Body of pancreas (tissue), 4 donors: ENCODE data around the gene PAPPA.

Experiments used
- CTCF ChIP-seq, 7 experiments: fragments of 450-650 bp in 4 of 7; fragments of 200-600 bp in 3 of 7; sonication (generic) in 3 of 7; IDR thresholded peaks; one replicate each; pipeline ENCODE4 v1.5.1; 2016 to 2019; ENCODE audit warnings: antibody characterized with exemption in 7 of 7
- POLR2A ChIP-seq, 3 donors: fragments of 450-650 bp; IDR thresholded peaks; one replicate each; pipeline ENCODE4 v1.6.1; 2016; ENCODE audit warnings: antibody characterized with exemption in 3 of 3, mild to moderate bottlenecking in 2 of 3

GRCh38 chr9:116432051-116432450 is 278.5 kb downstream of the PAPPA start:
- TF ChIP-seq CTCF (IDR thresholded peaks at IDR 0.05) (no peak), POLR2A (IDR thresholded peaks at IDR 0.05) (no peak)
